ENCODE measurements around the gene MSI2. TPM values are rescaled to one million over a fixed set of nuclear protein-coding genes. Genes with fewer than 3 reads are reported as not detected.

Gene MSI2
- total RNA-seq (2022; extraction: Qiagen RNA extraction) = 37.9 to 57.4 TPM (median 49.6 TPM) in 5 replicates

GRCh38 chr17:57255776-57256681, at the start of gene MSI2:
TSS of gene MSI2 (plus strand) at chr17:57256523. CDS start at chr17:57256743, 220 bp downstream.

Other genes starting within 250 kb of the MSI2 start
- 50.6 to 57.1 TPM (median 52.5 TPM) in 5 replicates for gene AKAP1, start 171.3 kb upstream of the MSI2 start, total RNA-seq (2022; extraction: Qiagen RNA extraction)